AG04449 (cell line): ENCODE data around the gene AMMECR1L.
"Not testable (repeated sequence)": the region's sequence is repeated elsewhere in the genome, so short reads cannot be mapped to it uniquely, and the experiment has no call there.

Experiments used
- CTCF ChIA-PET: fragments of 350-600 bp; formaldehyde crosslinking; extraction: SDS; loops from one replicate; lab custom pipeline; 2021; ENCODE audit warnings: antibody characterized with exemption; lab: Yijun Ruan, JAX
- POLR2A ChIA-PET: fragments of 400-600, 350-600 bp; formaldehyde crosslinking; extraction: SDS; loops from one replicate; lab custom pipeline; 2020; ENCODE audit warnings: antibody characterized with exemption, inconsistent platforms; lab: Yijun Ruan, JAX
- DNase-seq: peaks from one replicate; pipeline ENCODE4 v3.0.0-alpha.2; 2010; ENCODE audit warnings: low read depth, low spot score
- H3K4me3 ChIP-seq: 2 replicates; pipeline ENCODE4 v1.5.1; 2011; ENCODE audit warnings: low read depth, mild to moderate bottlenecking, control low read depth, low read length
- CTCF ChIP-seq: IDR thresholded peaks from one replicate; pipeline ENCODE4 v1.5.1; 2011; ENCODE audit warnings: mild to moderate bottlenecking, moderate library complexity, low read length, control low read depth, inconsistent platforms; ENCODE audit not compliant: insufficient read depth; ENCODE audit errors: missing control alignments

AMMECR1L gene

GRCh38 chr2:127834951-127835350 lies 50.8 kb downstream of the AMMECR1L start:
- POLR2A ChIA-PET: no interaction called here
- no peak for TF ChIP-seq CTCF
- CTCF ChIA-PET: no interaction called here
- H3K4me3 ChIP-seq: no peak overlapping the region
- DNase-seq: no peak

- TF ChIP-seq CTCF: no peak
- CTCF ChIA-PET: no interaction called here
- no peak for DNase-seq
- POLR2A ChIA-PET: no interaction called here
- H3K4me3 ChIP-seq: no peak overlapping the region
Observed at GRCh38 chr2:127829845-127830246, 55.9 kb downstream of the AMMECR1L start.

- DNase-seq, CTCF ChIA-PET, POLR2A ChIA-PET, H3K4me3 ChIP-seq: not testable (repeated sequence)
Observed at GRCh38 chr2:127826708-127827107, 59.0 kb downstream of the AMMECR1L start.

GRCh38 chr2:127826047-127826446 lies 59.7 kb downstream of the AMMECR1L start:
- no peak overlapping the region for H3K4me3 ChIP-seq
- no peak for TF ChIP-seq CTCF
- ChIA-PET POLR2A (no interaction called here), CTCF (no interaction called here)
- no peak for DNase-seq

- ChIA-PET CTCF (no interaction called here), POLR2A (no interaction called here)
- no peak for DNase-seq
- no peak for TF ChIP-seq CTCF
- no peak overlapping the region for H3K4me3 ChIP-seq
Observed at GRCh38 chr2:127820080-127820668, 65.6 kb downstream of the AMMECR1L start.

- TF ChIP-seq CTCF: no peak
- H3K4me3 ChIP-seq: no peak overlapping the region
- DNase-seq: no peak
- POLR2A ChIA-PET: no interaction called here
- CTCF ChIA-PET: no interaction called here
Observed at GRCh38 chr2:127818794-127819425, 66.8 kb downstream of the AMMECR1L start.

- TF ChIP-seq CTCF: no peak
- no peak for DNase-seq
- POLR2A ChIA-PET: no interaction called here
- CTCF ChIA-PET: interaction anchor here (0.9 kb wide), 1 partner anchor 245 kb away, joined by 3 read pairs; no protein-coding TSS in a partner anchor
- no peak overlapping the region for H3K4me3 ChIP-seq
Observed at GRCh38 chr2:127818241-127818640, 67.5 kb downstream of the AMMECR1L start.
